Choroid plexus epithelial cell (primary cell): Measurements from ENCODE around the gene GPR152.

Source experiments
- DNase-seq: peaks from one replicate; pipeline ENCODE4 v3.0.0-alpha.2; 2010; ENCODE audit warnings: low read depth
- H3K4me3 ChIP-seq: 2 replicates; pipeline ENCODE4 v1.5.1; 2011; ENCODE audit warnings: low read depth, mild to moderate bottlenecking, control low read depth, low read length, moderate library complexity
- CTCF ChIP-seq: conservative IDR thresholded peaks from 2 replicates; pipeline ENCODE4 v1.5.1; 2011; ENCODE audit warnings: low read depth, mild to moderate bottlenecking, control low read depth, inconsistent platforms, low read length, moderate library complexity

GPR152 gene

GRCh38 chr11:67449116-67449844 lies 3.2 kb downstream of the GPR152 start:
- TF ChIP-seq CTCF = no peak
- H3K4me3 ChIP-seq = no peak overlapping the region
- no peak for DNase-seq

DNA sequence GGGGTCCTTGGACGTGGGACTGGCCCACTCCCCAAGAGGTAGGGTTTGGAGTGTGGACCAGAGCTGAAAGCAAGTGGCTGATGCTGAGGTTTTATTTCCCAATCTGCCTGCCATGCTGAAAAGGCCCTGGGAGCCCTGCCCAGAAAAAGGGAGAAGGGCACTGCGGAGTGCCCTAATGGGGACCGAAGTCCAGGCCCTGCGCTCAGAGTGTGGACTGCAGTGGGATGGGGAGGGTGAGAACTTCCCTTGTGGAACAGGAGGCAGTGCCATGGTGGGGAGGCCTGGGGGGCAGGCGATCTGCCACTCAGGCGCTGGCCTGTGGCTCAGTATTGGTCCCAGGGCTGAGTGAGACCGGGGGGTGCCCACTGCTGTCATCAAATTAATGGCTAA lies 4.3 kb downstream of the GPR152 start:
- no peak overlapping the region for H3K4me3 ChIP-seq
- TF ChIP-seq CTCF = no peak
- DNase-seq = no peak

DNA sequence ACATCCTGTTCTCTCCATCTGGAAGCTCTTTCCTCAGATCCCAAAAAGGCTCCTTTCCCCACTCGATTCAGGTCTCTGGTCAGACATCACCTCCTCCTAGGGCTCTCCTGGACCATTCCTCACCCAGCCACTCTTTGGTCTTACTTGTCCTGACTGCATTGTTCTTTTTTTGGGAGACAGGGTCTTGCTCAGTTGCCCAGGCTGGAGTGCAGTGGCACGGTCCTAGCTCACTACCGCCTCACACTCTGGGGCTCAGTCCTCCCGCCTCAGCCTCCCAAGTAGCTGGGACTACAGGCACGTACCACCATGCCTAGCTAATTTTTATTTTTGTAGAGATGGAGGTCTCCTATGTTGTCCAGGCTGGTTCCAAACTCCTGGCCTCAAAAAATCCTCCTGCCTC lies 7.0 kb downstream of the GPR152 start:
- H3K4me3 ChIP-seq = no peak overlapping the region
- DNase-seq = no peak
- TF ChIP-seq CTCF = no peak

- no peak for TF ChIP-seq CTCF
- DNase-seq = no peak
- H3K4me3 ChIP-seq = peak overlapping the region; percentile 79
Observed at GRCh38 chr11:67442504-67443404, 9.8 kb downstream of the GPR152 start.

DNA sequence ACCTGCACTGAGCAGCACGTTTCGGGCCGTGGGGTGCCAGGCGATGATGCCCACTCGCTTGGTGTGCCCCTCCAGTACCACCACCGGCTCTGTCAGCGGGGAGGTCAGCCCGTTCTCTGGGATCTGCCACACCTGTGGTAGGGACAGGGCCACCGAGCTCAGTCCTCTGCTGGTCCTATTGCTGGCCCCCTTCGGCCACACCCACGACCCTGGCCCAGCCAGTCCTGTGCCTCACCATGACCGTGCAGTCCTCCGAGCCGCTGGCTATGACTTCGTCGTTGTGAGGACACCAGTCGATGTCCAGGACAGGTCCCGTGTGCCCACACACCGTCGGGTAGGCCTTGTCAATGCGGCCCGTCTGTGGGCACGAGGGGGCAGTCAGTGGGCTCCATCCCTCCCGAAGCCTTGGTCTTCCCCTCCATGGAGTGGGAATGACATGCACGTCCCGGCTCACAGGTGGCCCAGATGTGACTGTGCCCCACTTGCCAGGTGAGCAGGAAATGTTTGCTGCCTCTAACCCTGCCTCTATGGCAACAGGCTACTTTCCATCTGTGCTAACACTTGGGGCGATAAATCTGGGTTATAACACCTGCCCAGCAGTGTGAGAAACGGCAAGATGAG lies 10.7 kb downstream of the GPR152 start:
- H3K4me3 ChIP-seq = no peak overlapping the region
- TF ChIP-seq CTCF = no peak
- no peak for DNase-seq

- no peak for DNase-seq
- H3K4me3 ChIP-seq = no peak overlapping the region
- TF ChIP-seq CTCF = no peak
Observed at GRCh38 chr11:67441098-67441563, 11.4 kb downstream of the GPR152 start.
